DMS153 treated with DMSO at 0.1 percent for 48 hours (cell line): ENCODE data around the gene PLA2G2D.

Source experiments
- DNase-seq: peaks from one replicate; lab custom pipeline; 2025; ENCODE audit not compliant: unreplicated experiment; lab: John Stamatoyannopoulos, UW

Gene PLA2G2D

GRCh38 chr1:20115479-20115878 is 3.9 kb downstream of the PLA2G2D start:
- DNase-seq, result no peak

- no peak for DNase-seq
Observed at GRCh38 chr1:20114021-20114648, 5.2 kb downstream of the PLA2G2D start.

GRCh38 chr1:20112279-20113000 is 6.9 kb downstream of the PLA2G2D start:
- no peak for DNase-seq

GRCh38 chr1:20111452-20111851 is 7.9 kb downstream of the PLA2G2D start:
- DNase-seq, result no peak

GRCh38 chr1:20110679-20111078 is 8.7 kb downstream of the PLA2G2D start:
- DNase-seq, result no peak

- no peak for DNase-seq
Observed at GRCh38 chr1:20109223-20109856, 10.0 kb downstream of the PLA2G2D start.

- no peak for DNase-seq
Observed at GRCh38 chr1:20108366-20109123, 10.8 kb downstream of the PLA2G2D start.

- no peak for DNase-seq
Observed at GRCh38 chr1:20107796-20108195, 11.5 kb downstream of the PLA2G2D start.

- no peak for DNase-seq
Observed at GRCh38 chr1:20107351-20107750, 12.0 kb downstream of the PLA2G2D start.

GRCh38 chr1:20105856-20106255 is 13.5 kb downstream of the PLA2G2D start:
- no peak for DNase-seq

GRCh38 chr1:20102875-20103274 is 16.5 kb downstream of the PLA2G2D start:
- no peak for DNase-seq

GRCh38 chr1:20100632-20101355 is 18.5 kb downstream of the PLA2G2D start:
- DNase-seq, result peak; percentile 20

- DNase-seq, result no peak
Observed at GRCh38 chr1:20099533-20099932, 19.8 kb downstream of the PLA2G2D start.

- DNase-seq, result no peak
Observed at GRCh38 chr1:20096840-20097447, 22.4 kb downstream of the PLA2G2D start.

- no peak for DNase-seq
Observed at GRCh38 chr1:20095564-20096434, 23.5 kb downstream of the PLA2G2D start.

GRCh38 chr1:20093940-20094391 is 25.4 kb downstream of the PLA2G2D start:
- no peak for DNase-seq

GRCh38 chr1:20093303-20093702 is 26.0 kb downstream of the PLA2G2D start:
- no peak for DNase-seq

GRCh38 chr1:20090641-20091040 is 28.7 kb downstream of the PLA2G2D start:
- no peak for DNase-seq

GRCh38 chr1:20090119-20090518 is 29.2 kb downstream of the PLA2G2D start:
- no peak for DNase-seq
